SU-DHL-6 (cell line): ENCODE data around the gene ANKS1A.

Experiments used
- CTCF ChIP-seq: fragments of 200-600 bp; sonication (generic); IDR thresholded peaks from one replicate; pipeline ENCODE4 v1.5.1; 2017; ENCODE audit warnings: antibody characterized with exemption, mild to moderate bottlenecking, low read length, moderate library complexity; ENCODE audit not compliant: insufficient read depth, poor library complexity, severe bottlenecking
- EZH2phosphoT487 ChIP-seq: fragments of 200-600 bp; sonication (generic), shearing (Covaris generic); conservative IDR thresholded peaks from 2 replicates; pipeline ENCODE4 v1.6.1; 2018; ENCODE audit warnings: mild to moderate bottlenecking, antibody characterized with exemption, low read length, moderate library complexity, mixed read lengths

- TF ChIP-seq CTCF: no peak
- no peak for TF ChIP-seq EZH2phosphoT487
Observed at GRCh38 chr6:35094183-35094582, 205.1 kb downstream of the ANKS1A start.
